Measurements from ENCODE around the gene CPA1.

The CPA1 gene

DNA sequence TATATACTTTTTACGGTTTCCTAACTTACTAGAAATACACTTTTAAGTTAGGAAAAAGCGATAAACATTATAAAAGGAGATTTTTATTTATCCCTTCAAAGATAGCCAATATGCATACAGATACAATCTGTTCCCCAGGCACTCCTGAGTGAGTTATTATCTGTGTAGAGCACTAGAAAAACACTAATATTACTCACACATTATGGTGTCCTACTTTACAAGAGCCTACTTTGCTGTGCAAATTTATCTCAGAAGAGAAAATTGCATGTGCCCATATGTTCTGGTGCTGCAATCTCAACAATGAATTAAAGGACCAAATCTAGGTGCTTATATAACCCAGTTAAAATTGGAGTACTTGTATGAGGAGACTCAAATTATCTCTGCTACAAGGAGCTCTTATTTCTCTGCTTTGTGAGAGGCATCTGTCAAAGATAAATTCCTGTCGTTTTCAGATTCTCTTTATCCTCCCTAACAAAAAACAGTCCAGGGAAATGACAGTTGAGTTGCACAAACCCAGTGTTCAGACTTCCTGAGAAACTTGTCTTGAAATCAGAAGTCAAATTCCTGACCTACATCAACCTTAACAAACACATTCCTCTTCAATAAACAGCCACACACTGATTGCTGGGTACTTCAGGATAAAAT is 28.9 kb downstream of the CPA1 start:
- ChIA-PET CTCF (no interaction called here), POLR2A (no interaction called here)
- Histone ChIP-seq H3K4me1 (ENCODE audit: control insufficient read depth, insufficient read depth, low read length) (no peaks in the 10 kb centered on the region), H3K4me3 (ENCODE audit: low read depth, low read length) (no peak overlapping the region), H3K36me3 (ENCODE audit: control insufficient read depth in 2 of 2, insufficient read depth in 1 of 2, low read length in 2 of 2) (no peaks in the 10 kb centered on the region), H3K9me3 (ENCODE audit: control insufficient read depth, insufficient read depth, low read depth, low read length) (no peaks in the 10 kb centered on the region), H3K27ac (ENCODE audit: extremely low read depth, low read depth, low read length) (no peak overlapping the region)
- TF ChIP-seq ZNF174 (tag by site-specific recombination; IDR thresholded peaks at IDR 0.05) = no peak
- TF ChIP-seq ZNF785 (tag by site-specific recombination; IDR thresholded peaks at IDR 0.05) = no peak
- TF ChIP-seq, protein P1, sequence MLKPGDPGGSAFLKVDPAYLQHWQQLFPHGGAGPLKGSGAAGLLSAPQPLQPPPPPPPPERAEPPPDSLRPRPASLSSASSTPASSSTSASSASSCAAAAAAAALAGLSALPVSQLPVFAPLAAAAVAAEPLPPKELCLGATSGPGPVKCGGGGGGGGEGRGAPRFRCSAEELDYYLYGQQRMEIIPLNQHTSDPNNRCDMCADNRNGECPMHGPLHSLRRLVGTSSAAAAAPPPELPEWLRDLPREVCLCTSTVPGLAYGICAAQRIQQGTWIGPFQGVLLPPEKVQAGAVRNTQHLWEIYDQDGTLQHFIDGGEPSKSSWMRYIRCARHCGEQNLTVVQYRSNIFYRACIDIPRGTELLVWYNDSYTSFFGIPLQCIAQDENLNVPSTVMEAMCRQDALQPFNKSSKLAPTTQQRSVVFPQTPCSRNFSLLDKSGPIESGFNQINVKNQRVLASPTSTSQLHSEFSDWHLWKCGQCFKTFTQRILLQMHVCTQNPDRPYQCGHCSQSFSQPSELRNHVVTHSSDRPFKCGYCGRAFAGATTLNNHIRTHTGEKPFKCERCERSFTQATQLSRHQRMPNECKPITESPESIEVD (tag by site-specific recombination; IDR thresholded peaks at IDR 0.05) = 0 out of 2 replicates have a peak, but pooled peaks have one; percentile 12
- no peak for TF ChIP-seq ZNF292 (tag by site-specific recombination; IDR thresholded peaks at IDR 0.05; ENCODE audit: borderline replicate concordance, low read depth)

DNA sequence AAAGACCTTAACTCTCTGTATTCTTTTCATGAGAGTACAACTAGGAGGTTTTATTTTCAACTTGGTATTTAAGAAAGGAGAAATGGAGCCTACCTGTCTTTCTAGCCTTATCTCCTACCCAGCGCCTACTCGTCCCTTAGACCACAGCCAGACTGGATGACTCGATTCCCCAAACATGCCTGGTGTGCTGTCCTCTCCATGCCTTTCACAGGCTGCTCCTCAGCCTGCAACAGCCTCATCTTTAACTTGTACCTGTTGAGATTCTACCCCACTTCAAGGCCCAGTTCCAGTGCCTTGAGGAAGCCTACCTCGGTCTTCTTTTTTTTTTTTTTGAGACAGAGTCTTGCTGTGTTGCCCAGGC is 29.4 kb downstream of the CPA1 start:
- POLR2A ChIA-PET = no interaction called here
- H3K4me1 ChIP-seq (ENCODE audit: control insufficient read depth, insufficient read depth, low read length) = no peaks in the 10 kb centered on the region
- no peak overlapping the region for H3K4me3 ChIP-seq (ENCODE audit: low read depth, low read length)
- TF ChIP-seq ZNF704 (tag by site-specific recombination; IDR thresholded peaks at IDR 0.05) (no peak), ZNF223 (tag by site-specific recombination; IDR thresholded peaks at IDR 0.05) (no peak), ZNF777 (tag by site-specific recombination; IDR thresholded peaks at IDR 0.05; ENCODE audit: borderline replicate concordance) (no peak), ZNF791 (tag by site-specific recombination; IDR thresholded peaks at IDR 0.05) (no peak), ZNF518A (tag by site-specific recombination; conservative IDR thresholded peaks at IDR 0.05; ENCODE audit: low read depth) (no peak), ZNF335 (tag by site-specific recombination; conservative IDR thresholded peaks at IDR 0.05) (no peak), ZNF48 (tag by site-specific recombination; IDR thresholded peaks at IDR 0.05) (no peak), ZNF660 (tag by site-specific recombination; IDR thresholded peaks at IDR 0.05) (no peak), ZNF157 (tag by site-specific recombination; IDR thresholded peaks at IDR 0.05) (no peak), ZNF530 (tag by site-specific recombination; IDR thresholded peaks at IDR 0.05; ENCODE audit: low read depth) (no peak), ZIC2 (tag by site-specific recombination; IDR thresholded peaks at IDR 0.05) (no peak), ZNF600 (tag by site-specific recombination; IDR thresholded peaks at IDR 0.05) (no peak), ZNF707 (tag by site-specific recombination; IDR thresholded peaks at IDR 0.05) (no peak)
- CTCF ChIA-PET = no interaction called here
- H3K36me3 ChIP-seq (ENCODE audit: control insufficient read depth in 2 of 2, insufficient read depth in 1 of 2, low read length in 2 of 2) = no peaks in the 10 kb centered on the region
- no peak overlapping the region for H3K27ac ChIP-seq (ENCODE audit: extremely low read depth, low read depth, low read length)
- H3K9me3 ChIP-seq (ENCODE audit: control insufficient read depth, insufficient read depth, low read depth, low read length) = no peaks in the 10 kb centered on the region

All from HEK293 (cell line).